ENCODE data around the gene CCL28.

GRCh38 chr5:43386960-43387362 lies 25.2 kb downstream of the CCL28 start:
- TF ChIP-seq, protein P1, sequence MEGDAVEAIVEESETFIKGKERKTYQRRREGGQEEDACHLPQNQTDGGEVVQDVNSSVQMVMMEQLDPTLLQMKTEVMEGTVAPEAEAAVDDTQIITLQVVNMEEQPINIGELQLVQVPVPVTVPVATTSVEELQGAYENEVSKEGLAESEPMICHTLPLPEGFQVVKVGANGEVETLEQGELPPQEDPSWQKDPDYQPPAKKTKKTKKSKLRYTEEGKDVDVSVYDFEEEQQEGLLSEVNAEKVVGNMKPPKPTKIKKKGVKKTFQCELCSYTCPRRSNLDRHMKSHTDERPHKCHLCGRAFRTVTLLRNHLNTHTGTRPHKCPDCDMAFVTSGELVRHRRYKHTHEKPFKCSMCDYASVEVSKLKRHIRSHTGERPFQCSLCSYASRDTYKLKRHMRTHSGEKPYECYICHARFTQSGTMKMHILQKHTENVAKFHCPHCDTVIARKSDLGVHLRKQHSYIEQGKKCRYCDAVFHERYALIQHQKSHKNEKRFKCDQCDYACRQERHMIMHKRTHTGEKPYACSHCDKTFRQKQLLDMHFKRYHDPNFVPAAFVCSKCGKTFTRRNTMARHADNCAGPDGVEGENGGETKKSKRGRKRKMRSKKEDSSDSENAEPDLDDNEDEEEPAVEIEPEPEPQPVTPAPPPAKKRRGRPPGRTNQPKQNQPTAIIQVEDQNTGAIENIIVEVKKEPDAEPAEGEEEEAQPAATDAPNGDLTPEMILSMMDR (conservative IDR thresholded peaks at IDR 0.05; ENCODE audit: low read length): no peak
- TF ChIP-seq EZH2phosphoT487 (IDR thresholded peaks at IDR 0.05; ENCODE audit: borderline replicate concordance, low read depth, low read length): no peak
